Measurements from ENCODE around the gene COL5A1.

COL5A1 gene

GRCh38 chr9:134641173-134641989 is at the start of gene COL5A1:
TSS of gene COL5A1 (plus strand) at chr9:134641803. CDS start at chr9:134642188, 385 bp downstream.
- DNase-seq = peak; percentile 49

- DNase-seq = no peak
Observed at GRCh38 chr9:134592018-134592818, 49.4 kb upstream of the COL5A1 start.

GRCh38 chr9:134592819-134593200 is 48.8 kb upstream of the COL5A1 start:
- no peak for DNase-seq

GRCh38 chr9:134593286-134594077 is 48.1 kb upstream of the COL5A1 start:
- no peak for DNase-seq

DNA sequence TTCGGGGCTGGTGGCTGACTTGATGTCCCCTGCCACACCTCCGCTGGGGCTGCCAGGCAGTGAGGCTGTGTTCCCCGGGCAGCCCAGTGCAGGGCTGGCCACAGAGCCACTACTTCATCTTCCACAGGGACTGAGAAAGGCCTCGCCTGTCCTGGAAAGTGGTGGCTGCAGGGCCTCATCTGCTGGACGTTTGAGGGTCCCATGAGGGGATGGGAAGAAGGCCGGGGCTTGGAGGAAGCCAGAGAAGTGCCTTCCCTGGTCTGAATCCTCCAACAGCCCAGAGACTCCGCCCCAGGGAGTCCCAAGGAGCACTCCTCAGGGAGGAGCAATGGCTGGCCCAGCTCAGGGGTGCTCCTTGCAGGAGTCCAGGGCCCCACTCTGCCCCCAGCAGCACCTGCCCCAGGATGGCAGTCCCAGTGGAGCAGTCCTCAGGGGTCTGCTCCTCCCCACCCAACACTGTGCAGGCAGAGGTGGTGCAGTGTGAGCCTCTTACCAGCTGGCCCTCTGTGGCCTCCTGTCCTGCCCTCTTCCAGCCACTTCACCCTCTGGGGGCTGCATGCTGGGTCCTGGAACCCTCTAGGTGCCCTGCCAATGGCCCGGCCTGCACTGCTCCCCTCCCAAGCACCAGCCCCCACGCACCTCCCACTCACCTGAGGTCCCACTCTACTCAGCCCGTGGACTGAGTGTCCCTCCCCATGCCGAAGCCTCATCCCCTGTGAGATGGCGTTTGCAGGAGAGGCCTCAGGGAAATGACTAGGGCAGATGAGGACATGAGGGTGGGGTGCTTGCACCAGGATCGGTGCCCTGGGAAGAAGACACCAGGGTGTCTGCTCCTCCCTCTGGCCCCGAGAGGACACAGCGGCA is 47.3 kb upstream of the COL5A1 start:
- DNase-seq = no peak

- DNase-seq = no peak
Observed at GRCh38 chr9:134595014-134595413, 46.6 kb upstream of the COL5A1 start.

DNA sequence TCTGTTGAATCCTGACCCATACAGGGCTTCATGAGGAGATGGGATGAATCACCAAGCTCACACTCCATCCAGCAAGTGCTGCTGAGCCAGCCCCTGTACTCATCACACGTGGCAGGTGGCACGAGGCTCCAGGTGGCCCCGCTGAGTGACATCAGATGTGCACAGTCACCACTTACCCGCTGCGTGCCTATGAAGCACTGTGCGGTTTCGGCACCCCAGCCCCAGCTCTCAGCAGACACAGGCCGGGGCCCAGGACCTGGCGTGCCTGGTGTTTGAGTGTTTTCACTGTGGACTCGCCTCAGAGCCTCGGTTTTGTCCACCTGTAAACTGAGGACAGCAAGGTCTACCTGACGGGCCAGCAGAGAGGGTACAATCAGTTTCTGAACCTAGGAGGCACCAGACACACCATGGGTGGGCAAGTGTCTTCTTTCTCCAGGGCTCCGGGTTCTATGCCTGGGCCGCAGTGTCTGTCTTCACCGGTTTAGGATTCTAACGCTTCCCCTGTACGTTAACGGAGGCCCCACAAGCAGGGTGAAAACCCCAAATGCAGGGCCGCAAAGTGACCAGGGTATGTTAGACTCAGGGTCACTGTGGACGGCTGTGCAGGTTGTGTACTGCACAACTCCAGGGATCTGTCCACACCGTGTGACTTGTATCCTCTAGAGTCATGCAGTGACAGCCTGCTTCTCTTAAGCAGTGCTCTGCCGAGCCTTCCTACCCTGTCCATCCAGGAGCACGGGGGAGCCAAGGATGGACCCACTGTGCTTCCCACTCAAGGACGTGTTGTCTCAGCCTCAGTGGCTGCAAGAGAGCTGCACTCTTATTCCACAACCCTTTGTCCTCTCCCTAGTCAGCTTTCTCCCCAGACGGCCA is 44.3 kb upstream of the COL5A1 start:
- no peak for DNase-seq

DNA sequence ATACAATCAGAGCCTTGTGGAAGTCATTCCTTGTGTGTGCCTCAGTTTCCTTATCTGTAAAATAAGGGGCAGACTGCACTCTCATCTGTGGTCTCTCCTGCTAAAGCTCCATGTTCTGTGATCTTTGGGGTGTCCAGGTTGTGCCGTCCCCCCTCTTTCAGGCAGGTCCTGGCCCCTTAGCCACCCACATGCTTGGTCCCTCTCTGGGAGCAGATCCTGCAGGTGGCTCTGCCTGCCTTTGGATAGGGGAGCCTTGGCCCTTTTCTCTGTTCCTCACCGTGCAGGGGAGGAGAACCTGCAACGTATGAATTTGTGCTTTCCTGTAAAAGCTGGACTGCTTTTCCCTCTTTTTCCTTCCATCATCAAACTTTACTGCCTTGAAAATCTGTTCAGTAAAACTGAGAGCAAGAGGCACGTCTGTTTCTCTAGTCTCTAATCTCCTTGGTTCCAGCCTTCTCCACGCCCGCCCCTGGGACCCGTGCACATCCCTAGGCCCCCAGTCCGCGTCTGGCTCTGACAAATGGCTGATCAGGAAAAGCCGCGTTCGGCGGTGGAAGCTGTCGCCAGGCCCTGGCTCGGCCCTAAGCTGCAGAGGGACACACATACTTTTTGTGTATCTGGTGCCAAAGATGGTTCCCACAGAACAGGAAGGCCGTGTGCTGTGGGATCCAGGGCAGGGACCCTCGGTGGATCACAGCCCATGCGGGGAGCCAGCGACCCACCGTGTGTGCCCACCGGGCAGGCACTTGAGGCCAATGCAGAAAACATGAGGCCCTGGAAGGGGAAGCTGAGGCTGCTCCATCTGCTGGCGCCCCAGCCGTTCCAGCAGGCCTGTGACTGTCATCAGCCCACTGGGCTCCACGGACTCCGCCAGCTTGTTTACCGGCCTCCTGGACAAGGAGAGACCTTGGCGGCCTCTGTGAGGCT is 43.4 kb upstream of the COL5A1 start:
- no peak for DNase-seq

GRCh38 chr9:134598884-134599245 is 42.7 kb upstream of the COL5A1 start:
- DNase-seq = no peak

DNA sequence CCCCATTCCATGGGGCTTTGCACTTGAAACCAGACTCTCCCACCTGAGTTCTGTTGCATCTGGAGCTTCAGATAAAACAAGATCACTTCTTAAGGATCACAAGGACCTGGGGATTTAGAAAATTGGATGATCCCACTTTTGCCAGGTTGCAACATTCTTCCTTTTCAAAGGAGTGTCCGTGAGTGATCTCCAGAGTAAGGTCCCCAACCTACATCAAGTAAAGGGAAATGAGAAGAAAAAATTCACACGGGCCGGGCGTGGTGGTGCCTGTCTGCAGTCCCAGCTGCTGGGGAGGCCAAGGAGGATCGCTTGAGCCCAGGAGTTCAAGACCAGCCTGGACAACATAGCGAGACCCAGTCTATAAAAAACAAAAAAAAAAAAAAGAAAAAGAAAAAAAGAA is 41.2 kb upstream of the COL5A1 start:
- DNase-seq = no peak

GRCh38 chr9:134600836-134601638 is 40.6 kb upstream of the COL5A1 start:
- DNase-seq = no peak

DNA sequence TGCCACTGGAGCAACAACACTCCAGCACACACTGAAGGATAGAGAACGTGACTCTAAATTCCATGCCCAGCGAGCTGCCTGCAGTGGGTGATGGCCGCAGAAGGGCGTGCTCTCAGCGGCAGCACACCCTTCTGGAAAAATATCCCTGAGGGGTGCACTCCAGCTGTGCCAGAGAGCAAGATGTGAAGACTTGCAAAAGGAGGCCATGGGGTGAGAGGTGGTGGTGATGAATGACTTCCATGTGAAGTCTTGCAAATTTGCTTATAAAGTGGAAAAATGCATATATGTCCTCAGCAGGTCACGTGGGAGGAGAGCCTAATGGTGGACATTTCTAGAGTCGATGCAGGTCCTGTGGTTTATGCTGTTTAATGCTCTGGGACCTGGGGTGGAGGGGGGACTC is 39.8 kb upstream of the COL5A1 start:
- no peak for DNase-seq

GRCh38 chr9:134602547-134603362 is 38.8 kb upstream of the COL5A1 start:
- no peak for DNase-seq

DNA sequence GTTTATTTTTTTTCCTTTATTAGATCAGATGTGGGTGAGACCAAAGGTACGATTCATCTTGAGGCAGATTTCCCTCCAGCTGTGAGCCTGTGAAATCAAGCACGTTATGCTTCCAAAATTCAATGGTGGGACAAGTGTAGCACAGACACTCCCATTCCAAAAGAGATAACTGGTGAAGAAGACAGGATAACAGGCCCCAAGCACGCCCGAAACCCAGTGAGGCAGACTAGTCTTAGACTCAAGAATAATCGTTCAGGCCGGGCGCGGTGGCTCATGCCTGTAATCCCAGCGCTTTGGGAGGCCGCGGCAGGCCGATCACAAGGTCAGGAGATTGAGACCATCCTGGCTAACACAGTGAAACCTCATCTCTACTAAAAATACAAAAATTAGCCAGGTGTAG is 36.8 kb upstream of the COL5A1 start:
- DNase-seq = no peak

- no peak for DNase-seq
Observed at GRCh38 chr9:134605351-134605965, 36.1 kb upstream of the COL5A1 start.

GRCh38 chr9:134605966-134606357 is 35.6 kb upstream of the COL5A1 start:
- no peak for DNase-seq

DNA sequence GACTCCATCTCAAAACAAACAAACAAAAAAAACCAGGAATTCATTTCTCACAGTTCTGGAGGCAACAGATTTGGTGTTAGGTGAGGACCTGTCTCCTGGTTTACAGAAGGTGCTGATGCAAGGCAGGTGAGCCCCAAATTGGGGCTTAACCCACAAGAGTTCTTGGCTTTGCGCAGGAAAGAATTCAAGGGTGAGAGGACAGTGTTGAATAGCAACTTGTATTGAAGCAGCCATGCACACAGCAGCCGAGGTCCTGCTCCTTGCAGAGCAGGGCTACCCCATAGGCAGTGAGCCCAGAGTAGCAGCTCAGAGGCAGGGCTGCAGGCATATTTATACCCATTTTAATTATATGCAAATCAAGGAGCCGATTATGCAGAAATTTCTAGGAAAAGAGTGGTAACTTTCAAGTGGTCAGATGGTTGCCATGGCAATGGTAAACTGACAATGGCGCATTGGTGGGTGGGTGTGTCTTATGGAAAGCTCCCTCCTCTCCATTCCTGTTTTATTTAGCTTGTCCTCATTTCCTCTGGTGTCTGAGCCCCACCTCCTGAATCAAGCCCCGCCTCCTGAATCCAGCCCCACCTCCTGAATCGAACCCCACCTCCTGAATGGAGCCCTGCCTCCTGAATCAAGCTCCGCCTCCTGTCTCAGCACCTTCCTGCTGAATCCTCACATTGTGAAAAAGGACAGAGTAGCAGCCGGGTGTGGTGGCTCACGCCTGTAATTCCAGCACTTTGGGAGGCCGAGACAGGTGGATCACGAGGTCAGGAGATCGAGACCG is 34.5 kb upstream of the COL5A1 start:
- DNase-seq = no peak
